IMR-90 (cell line): Measurements from ENCODE around the gene TUSC2. TPM values are rescaled to one million over a fixed set of nuclear protein-coding genes. Genes with fewer than 3 reads are reported as not detected.
A peak's percentile ranks its signal among the peaks of the same experiment; 100 is the strongest.

Experiments used
- ATAC-seq: fragments of 200-7000 bp; cut with Tn5 transposase; 2 replicates; pipeline ENCODE4 v1.9.1; 2020; ENCODE audit warnings: low read depth, mild to moderate bottlenecking, moderate library complexity
- BruUV-seq: library from RNA; stranded (reverse); fragments of 400-500 nt; replicated peaks from 2 replicates; lab custom pipeline; 2021; lab: Mats Ljungman, UMichigan
- CTCF ChIA-PET: fragments of 300-600 bp; formaldehyde crosslinking; extraction: SDS; loops from one replicate; lab custom pipeline; 2021; ENCODE audit warnings: antibody characterized with exemption; lab: Yijun Ruan, JAX
- POLR2A ChIA-PET: fragments of 300-600 bp; sonication (Branson Sonifier 250); formaldehyde crosslinking; loops from one replicate; lab custom pipeline; 2022; ENCODE audit warnings: antibody characterized with exemption; ENCODE audit not compliant: unreplicated experiment; lab: Charles Lee
- DNase-seq: peaks from one replicate; pipeline ENCODE4 v3.0.0; 2013
- H2AFZ ChIP-seq: replicated peaks from 2 replicates; pipeline ENCODE3; 2013; ENCODE audit warnings: low read length, mild to moderate bottlenecking; ENCODE audit not compliant: poor library complexity
- H2AK5ac ChIP-seq: 2 replicates; pipeline ENCODE4 v1.6.1; 2013; ENCODE audit warnings: low read depth, low read length, inconsistent platforms
- H2AK9ac ChIP-seq: replicated peaks from 2 replicates; pipeline ENCODE3; 2013; ENCODE audit warnings: mild to moderate bottlenecking, low read depth, low read length, moderate library complexity; ENCODE audit not compliant: poor library complexity
- H2BK120ac ChIP-seq: 2 replicates; pipeline ENCODE4 v1.6.1; 2013; ENCODE audit warnings: low read depth, low read length, inconsistent platforms
- H2BK15ac ChIP-seq: 3 replicates; pipeline ENCODE4 v1.6.1; 2013; ENCODE audit warnings: low read depth, low read length, inconsistent platforms
- H2BK20ac ChIP-seq: 2 replicates; pipeline ENCODE4 v1.6.1; 2013; ENCODE audit warnings: low read depth, mild to moderate bottlenecking, inconsistent platforms, low read length, moderate library complexity
- H2BK5ac ChIP-seq: 2 replicates; pipeline ENCODE4 v1.6.1; 2013; ENCODE audit warnings: mild to moderate bottlenecking, low read depth, low read length, inconsistent platforms; ENCODE audit not compliant: poor library complexity, severe bottlenecking
- H3K14ac ChIP-seq: replicated peaks from 2 replicates; pipeline ENCODE4 v1.6.1; 2013; ENCODE audit warnings: low read depth, low read length, inconsistent platforms
- H3K18ac ChIP-seq: 2 replicates; pipeline ENCODE4 v1.6.1; 2013; ENCODE audit warnings: low read depth, low read length, control low read depth
- H3K23ac ChIP-seq: 2 replicates; pipeline ENCODE4 v1.6.1; 2013; ENCODE audit warnings: low read depth, low read length, inconsistent platforms
- H3K27ac ChIP-seq: 2 replicates; pipeline ENCODE4 v1.5.1; 2013; ENCODE audit warnings: mild to moderate bottlenecking, control low read depth, low read length; ENCODE audit not compliant: insufficient read depth
- H3K27me3 ChIP-seq: 2 replicates; pipeline ENCODE4 v1.6.1; 2013; ENCODE audit warnings: low read length; ENCODE audit not compliant: control insufficient read depth, insufficient read depth
- H3K36me3 ChIP-seq: 2 replicates; pipeline ENCODE4 v1.6.1; 2013; ENCODE audit warnings: low read length, mixed read lengths; ENCODE audit not compliant: control insufficient read depth, insufficient read depth
- H3K4ac ChIP-seq: 2 replicates; pipeline ENCODE4 v1.6.1; 2013; ENCODE audit warnings: low read depth, low read length, inconsistent platforms
- H3K4me1 ChIP-seq: 2 replicates; pipeline ENCODE4 v1.6.1; 2013; ENCODE audit warnings: low read length, mixed read lengths; ENCODE audit not compliant: control insufficient read depth, insufficient read depth
- H3K4me2 ChIP-seq: 2 replicates; pipeline ENCODE4 v1.6.1; 2013; ENCODE audit warnings: low read depth, mild to moderate bottlenecking, control low read depth, low read length, moderate library complexity
- H3K4me3 ChIP-seq: 2 replicates; pipeline ENCODE4 v1.5.1; 2013; ENCODE audit warnings: low read depth, mild to moderate bottlenecking, control low read depth, low read length, moderate library complexity; ENCODE audit not compliant: insufficient read depth
- H3K56ac ChIP-seq: 2 replicates; pipeline ENCODE4 v1.6.1; 2013; ENCODE audit warnings: low read length, inconsistent platforms; ENCODE audit not compliant: insufficient read depth; ENCODE audit errors: extremely low read depth
- H3K79me1 ChIP-seq, 2 experiments: 2 replicates each; pipeline ENCODE4 v1.6.1; 2013; ENCODE audit warnings: low read length in 2 of 2, inconsistent platforms in 1 of 2, low read depth in 1 of 2
- H3K9ac ChIP-seq: 2 replicates; pipeline ENCODE4 v1.6.1; 2013; ENCODE audit warnings: low read depth, low read length, control low read depth
- H3K9me1 ChIP-seq: 2 replicates; pipeline ENCODE4 v1.6.1; 2013; ENCODE audit warnings: low read length, inconsistent platforms; ENCODE audit not compliant: insufficient read depth
- H3K9me3 ChIP-seq: 2 replicates; pipeline ENCODE4 v1.6.1; 2013; ENCODE audit warnings: low read length; ENCODE audit not compliant: control insufficient read depth, insufficient read depth
- H4K20me1 ChIP-seq: 2 replicates; pipeline ENCODE4 v1.6.1; 2013; ENCODE audit warnings: low read length, inconsistent platforms; ENCODE audit not compliant: insufficient read depth
- H4K5ac ChIP-seq: 2 replicates; pipeline ENCODE4 v1.6.1; 2013; ENCODE audit warnings: mild to moderate bottlenecking, low read depth, low read length, control low read depth
- H4K8ac ChIP-seq, 2 experiments: 2 replicates each; pipeline ENCODE4 v1.6.1; 2013; ENCODE audit warnings: low read depth in 2 of 2, low read length in 2 of 2, control low read depth in 1 of 2, inconsistent platforms in 1 of 2
- H4K91ac ChIP-seq: 2 replicates; pipeline ENCODE4 v1.6.1; 2013; ENCODE audit warnings: low read depth, low read length, inconsistent platforms; ENCODE audit not compliant: insufficient read depth
- BHLHE40 ChIP-seq: fragments of 150-350 bp; IDR thresholded peaks from 2 replicates; pipeline ENCODE4 v1.6.1; 2016; ENCODE audit warnings: mild to moderate bottlenecking, low read depth, low read length
- CEBPB ChIP-seq: IDR thresholded peaks from 2 replicates; pipeline ENCODE4 v1.6.1; 2012; ENCODE audit warnings: low read depth, low read length, improper control_type of control experiment
- CHD1 ChIP-seq: IDR thresholded peaks from 2 replicates; pipeline ENCODE4 v1.6.1; 2012; ENCODE audit warnings: low read depth, low read length, improper control_type of control experiment
- CTCF ChIP-seq: conservative IDR thresholded peaks from 2 replicates; pipeline ENCODE4 v1.5.1; 2012; ENCODE audit warnings: mild to moderate bottlenecking, low read depth, low read length, improper control_type of control experiment
- ELK1 ChIP-seq: fragments of 150-350 bp; IDR thresholded peaks from 2 replicates; pipeline ENCODE4 v1.6.1; 2016; ENCODE audit warnings: low read depth, mild to moderate bottlenecking, low read length, moderate library complexity, borderline replicate concordance
- FOS ChIP-seq: fragments of 150-350 bp; IDR thresholded peaks from 2 replicates; pipeline ENCODE4 v1.6.1; 2016; ENCODE audit warnings: low read depth, low read length
- MAFK ChIP-seq: IDR thresholded peaks from 2 replicates; pipeline ENCODE4 v1.6.1; 2012; ENCODE audit warnings: low read depth, low read length, improper control_type of control experiment
- MAZ ChIP-seq: IDR thresholded peaks from 2 replicates; pipeline ENCODE4 v1.6.1; 2012; ENCODE audit warnings: low read depth, mild to moderate bottlenecking, low read length, improper control_type of control experiment, moderate library complexity, borderline replicate concordance
- MXI1 ChIP-seq: IDR thresholded peaks from 2 replicates; pipeline ENCODE4 v1.6.1; 2012; ENCODE audit warnings: low read depth, mild to moderate bottlenecking, low read length, moderate library complexity, borderline replicate concordance
- NFE2L2 ChIP-seq: fragments of 150-350 bp; IDR thresholded peaks from 2 replicates; pipeline ENCODE4 v1.6.1; 2016; ENCODE audit warnings: low read depth, mild to moderate bottlenecking, low read length
- POLR2A ChIP-seq: IDR thresholded peaks from 2 replicates; pipeline ENCODE4 v1.6.1; 2012; ENCODE audit warnings: mild to moderate bottlenecking, low read depth, low read length
- RAD21 ChIP-seq: IDR thresholded peaks from 2 replicates; pipeline ENCODE4 v1.6.1; 2012; ENCODE audit warnings: low read length, improper control_type of control experiment
- RCOR1 ChIP-seq: IDR thresholded peaks from 2 replicates; pipeline ENCODE4 v1.6.1; 2012; ENCODE audit warnings: mild to moderate bottlenecking, low read length, improper control_type of control experiment; ENCODE audit not compliant: insufficient replicate concordance
- RFX5 ChIP-seq: IDR thresholded peaks from 2 replicates; pipeline ENCODE4 v1.8.0; 2012; ENCODE audit warnings: low read depth, mild to moderate bottlenecking, low read length, moderate library complexity
- SMC3 ChIP-seq: fragments of 150-350 bp; IDR thresholded peaks from 2 replicates; pipeline ENCODE4 v1.6.1; 2016; ENCODE audit warnings: low read depth, mild to moderate bottlenecking, antibody characterized with exemption, low read length, moderate library complexity
- USF2 ChIP-seq: fragments of 150-350 bp; IDR thresholded peaks from 2 replicates; pipeline ENCODE4 v1.6.1; 2017; ENCODE audit warnings: mild to moderate bottlenecking, antibody characterized with exemption, low read length, low read depth
- WGBS, 2 experiments: methylation state at CpG; one replicate each; pipeline versions ENCODE4 v1.1.5 to v1.1.7; 2013; ENCODE audit warnings: missing lambda C conversion rate in 2 of 2; ENCODE audit not compliant: insufficient read length in 1 of 2; ENCODE audit errors: extremely low coverage in 2 of 2; 5-methylcytosine and 5-hydroxymethylcytosine counted together
- dilution Hi-C: fragments of 300-500 bp; cut with HindIII; formaldehyde crosslinking; loops from one replicate; pipeline ENCODE4 v1.14.3; 2018; ENCODE audit warnings: low sequenced_read_pairs; ENCODE audit not compliant: unreplicated experiment
- in situ Hi-C: fragments of 300-500 bp; cut with MboI; formaldehyde crosslinking; loops from 3 replicates; pipeline ENCODE4 v1.14.3; 2019; ENCODE audit warnings: low sequenced_read_pairs, inconsistent platforms, mixed read lengths
- intact Hi-C: fragments of 100-400 bp; cut with micrococcal nuclease; formaldehyde crosslinking; loops from 2 replicates; pipeline ENCODE4 v1.10.0; 2022
- polyA plus RNA-seq, 3 experiments: library from polyadenylated mRNA; depleted of rRNA; stranded (reverse); fragments of >200 nt; gene quantifications; 2 replicates each; pipeline ENCODE4 v1.2.3, GENCODE V29; 2012; ENCODE audit warnings: low replicate concordance in 1 of 3
- total RNA-seq: library from RNA; depleted of rRNA; stranded (reverse); fragments of >200 nt; gene quantifications from 2 replicates; pipeline ENCODE4 v1.2.3, GENCODE V29; 2012

The TUSC2 gene
- total and polyA plus RNA-seq, 2 of the 4 experiments (the other 2 are of a cell fraction): 13.4 to 24.0 TPM

GRCh38 chr3:50300681-50301254 is 27.3 kb downstream of the TUSC2 start:
- no peaks in the 10 kb centered on the region for H4K20me1 ChIP-seq
- H2AFZ ChIP-seq: peak overlapping the region; percentile 95
- ATAC-seq (no peak), DNase-seq (no peak)
- peak overlapping the region; percentile 61 for H2BK5ac ChIP-seq
- TF ChIP-seq MAFK (no peak), ELK1 (no peak), MXI1 (no peak), RAD21 (no peak), RFX5 (no peak), FOS (no peak), CEBPB (no peak), RCOR1 (no peak), SMC3 (no peak), MAZ (no peak), CTCF (no peak), POLR2A (no peak), CHD1 (no peak), USF2 (no peak), BHLHE40 (no peak), NFE2L2 (no peak)
- H3K18ac ChIP-seq: no peak overlapping the region
- no peak overlapping the region for H4K5ac ChIP-seq
- H3K4me3 ChIP-seq: no peak overlapping the region
- no peak overlapping the region for H3K56ac ChIP-seq
- H3K14ac ChIP-seq: no peak overlapping the region
- no peak overlapping the region for H2BK15ac ChIP-seq
- H4K8ac ChIP-seq: no peak overlapping the region; a peak in 1 of 4 replicates
- H3K27me3 ChIP-seq: no peaks in the 10 kb centered on the region
- ChIA-PET POLR2A (no interaction called here), CTCF (no interaction called here)
- peaks cover 21% of the 10 kb centered on the region for H3K9me1 ChIP-seq
- 75% methylated on average over 4 of the region's 6 CpGs; no CpG with 5 or more reads in 1 of the 2 experiments for WGBS, 2 experiments
- BruUV-seq: no TSS peak
- no peaks in the 10 kb centered on the region for H3K36me3 ChIP-seq
- H2BK120ac ChIP-seq: no peak overlapping the region
- intact Hi-C loops: no loop called here
- in situ Hi-C loops: no loop called here
- H4K91ac ChIP-seq: no peak overlapping the region
- no peak overlapping the region for H2BK20ac ChIP-seq
- H3K23ac ChIP-seq: no peak overlapping the region
- no peaks in the 10 kb centered on the region for H3K9me3 ChIP-seq
- H3K4me1 ChIP-seq: peaks cover 13% of the 10 kb centered on the region
- H3K79me1 ChIP-seq: peaks cover 13 to 31% of the 10 kb centered on the region in 2 experiments
- H3K4me2 ChIP-seq: no peak overlapping the region
- dilution Hi-C loops: no loop called here
- no peak overlapping the region for H3K27ac ChIP-seq
- 0 out of 2 replicates have a peak overlapping the region, but pooled peaks have one; percentile 9 for H2AK5ac ChIP-seq
- no peak overlapping the region for H3K4ac ChIP-seq
- peak overlapping the region; percentile 90 for H2AK9ac ChIP-seq
- H3K9ac ChIP-seq: no peak overlapping the region
